GM18517 (cell line): ENCODE data around the gene HINFP.
"Not testable (repeated sequence)": the region's sequence is repeated elsewhere in the genome, so short reads cannot be mapped to it uniquely, and the experiment has no call there.

Experiments used
- ATAC-seq: cut with Tn5 transposase; IDR thresholded peaks from one replicate; pipeline ENCODE4 v1.9.1; 2021; ENCODE audit warnings: mild to moderate bottlenecking, moderate library complexity; ENCODE audit not compliant: unreplicated experiment

Gene HINFP

DNA sequence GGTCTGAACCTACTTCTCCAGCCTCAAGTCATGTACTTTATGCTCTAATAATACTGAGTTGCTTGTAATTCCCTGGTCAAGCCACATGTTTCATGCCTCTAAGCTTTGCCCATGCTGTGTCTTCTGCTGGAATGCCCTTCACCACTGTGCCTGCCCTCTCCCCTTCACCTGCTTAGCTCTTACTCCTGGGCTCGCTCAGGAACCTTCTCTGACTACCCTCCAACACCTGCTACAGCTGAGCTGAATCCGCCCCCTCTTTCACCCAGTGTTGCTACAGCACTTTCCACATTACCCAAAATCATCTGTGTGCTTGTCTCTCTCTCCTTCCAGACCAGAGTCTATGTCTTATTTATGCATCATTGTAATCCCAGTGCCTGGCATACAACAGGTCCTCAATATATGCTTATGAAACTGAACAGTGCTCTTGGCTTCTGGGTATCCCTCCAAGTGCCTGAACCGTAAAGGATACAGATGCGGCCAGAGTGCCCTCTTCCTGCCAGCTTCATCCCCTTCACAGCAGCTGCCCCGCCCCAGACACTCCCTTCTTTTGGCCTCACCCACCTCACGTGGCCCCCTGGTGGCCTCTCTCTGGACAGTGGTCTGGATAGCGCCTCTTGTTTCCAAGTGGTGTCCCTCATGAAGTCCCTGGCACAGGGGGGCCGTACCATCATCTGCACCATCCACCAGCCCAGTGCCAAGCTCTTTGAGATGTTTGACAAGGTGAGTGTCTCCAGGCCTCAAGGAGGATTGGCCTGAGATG, 34.5 kb downstream of the HINFP start:
- ATAC-seq: no peak

- ATAC-seq: no peak
Measured at GRCh38 chr11:119156496-119156895, 35.1 kb downstream of the HINFP start.

DNA sequence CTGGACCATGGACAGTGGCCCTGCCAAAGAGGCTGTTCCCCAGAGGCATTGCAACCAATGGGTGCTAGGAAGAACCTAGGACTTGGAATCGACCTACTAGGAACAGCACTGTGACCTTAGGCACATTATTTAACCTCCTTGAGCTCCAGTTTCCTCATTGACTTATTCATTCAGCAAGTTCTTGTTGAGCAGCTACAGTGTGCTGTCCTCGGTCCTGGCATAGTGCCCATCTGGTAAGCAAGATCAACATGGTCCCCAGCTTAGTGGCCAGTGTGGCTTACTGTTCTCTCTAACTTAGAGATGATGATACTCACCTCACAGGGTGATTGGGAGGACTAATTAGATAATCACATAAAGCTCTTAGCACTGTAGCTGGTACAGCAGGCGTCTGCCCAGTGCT, 35.7 kb downstream of the HINFP start:
- no peak for ATAC-seq

DNA sequence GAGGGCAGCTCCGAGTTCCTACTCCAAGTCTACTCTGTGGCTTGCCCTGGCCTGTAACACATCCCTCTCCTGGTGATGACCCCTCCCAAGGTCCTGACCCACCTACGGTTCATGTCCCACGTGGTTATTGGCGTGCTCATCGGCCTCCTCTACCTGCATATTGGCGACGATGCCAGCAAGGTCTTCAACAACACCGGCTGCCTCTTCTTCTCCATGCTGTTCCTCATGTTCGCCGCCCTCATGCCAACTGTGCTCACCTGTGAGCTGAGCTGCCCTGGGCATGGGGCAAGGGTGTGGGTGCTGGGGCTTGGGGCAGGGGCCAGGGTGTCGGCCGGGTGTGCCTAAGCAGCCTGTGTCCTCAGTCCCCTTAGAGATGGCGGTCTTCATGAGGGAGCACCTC, 37.1 kb downstream of the HINFP start:
- ATAC-seq: no peak

DNA sequence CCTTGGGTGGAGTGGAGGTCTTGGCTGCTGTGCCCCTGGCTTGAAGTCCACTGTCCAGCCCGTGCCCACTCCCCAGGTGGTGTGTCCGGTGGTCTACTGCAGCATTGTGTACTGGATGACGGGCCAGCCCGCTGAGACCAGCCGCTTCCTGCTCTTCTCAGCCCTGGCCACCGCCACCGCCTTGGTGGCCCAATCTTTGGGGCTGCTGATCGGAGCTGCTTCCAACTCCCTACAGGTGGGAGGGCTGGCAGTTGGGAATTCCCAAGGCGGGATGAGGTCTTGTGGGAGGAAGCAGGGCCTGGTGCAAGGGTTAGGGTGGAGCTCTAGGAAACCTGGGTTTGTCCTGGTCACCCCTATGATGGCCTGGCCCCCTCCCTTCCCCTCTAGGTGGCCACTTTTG, 38.8 kb downstream of the HINFP start:
- ATAC-seq: no peak

DNA sequence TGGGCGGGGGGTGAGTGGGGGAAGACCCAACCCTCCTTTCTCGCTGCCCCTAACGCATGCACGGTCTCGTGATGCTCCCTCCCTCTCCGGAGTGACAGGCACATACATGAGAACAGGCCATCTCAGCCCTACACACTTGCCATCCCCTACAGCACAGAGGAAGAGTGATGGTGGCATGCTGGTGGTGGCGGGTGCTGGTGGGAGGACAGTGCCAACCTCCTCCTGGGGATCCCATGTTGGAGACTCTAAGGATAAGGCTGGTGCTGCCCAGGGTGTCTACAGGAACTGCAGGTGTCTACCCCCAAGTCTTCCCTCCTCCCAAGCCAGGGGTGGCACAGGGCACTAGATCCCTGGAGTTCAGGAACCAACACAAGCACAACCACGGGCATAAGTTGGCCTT, 40.5 kb downstream of the HINFP start:
- ATAC-seq: no peak

DNA sequence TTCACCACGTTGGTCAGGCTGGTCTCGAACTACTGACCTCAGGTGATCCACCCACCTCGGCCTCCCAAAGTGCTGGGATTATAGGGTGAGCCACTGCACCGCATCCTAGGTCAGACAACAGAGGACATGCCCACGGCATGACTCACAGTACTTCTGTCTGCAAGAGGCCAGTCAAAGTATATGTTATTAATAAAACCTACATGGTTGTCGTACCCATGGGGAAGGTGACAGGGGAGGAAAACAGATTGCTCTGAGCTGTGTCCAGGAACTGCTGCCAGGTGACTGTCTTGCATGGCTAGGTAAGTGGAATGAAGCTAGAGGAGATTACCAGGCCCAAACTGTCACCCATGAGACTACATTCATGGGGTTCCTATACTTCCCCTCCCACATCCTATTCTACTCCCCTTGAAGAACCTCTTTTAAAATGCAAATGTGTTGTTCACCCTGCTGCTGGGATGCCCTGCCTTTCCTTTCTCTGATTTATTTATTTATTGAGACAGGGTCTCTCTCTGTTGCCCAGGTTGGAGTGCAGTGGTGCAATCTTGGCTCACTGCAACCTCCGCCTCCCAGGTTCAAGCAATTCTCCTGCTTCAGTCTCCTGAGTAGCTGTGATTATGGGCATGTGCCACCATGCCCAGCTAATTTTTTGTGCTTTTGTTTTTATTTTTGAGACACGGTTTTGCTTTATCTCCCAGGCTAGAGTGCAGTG, 45.1 kb downstream of the HINFP start:
- no peak for ATAC-seq

- ATAC-seq: not testable (repeated sequence)
Measured at GRCh38 chr11:119167077-119167458, 45.7 kb downstream of the HINFP start.

DNA sequence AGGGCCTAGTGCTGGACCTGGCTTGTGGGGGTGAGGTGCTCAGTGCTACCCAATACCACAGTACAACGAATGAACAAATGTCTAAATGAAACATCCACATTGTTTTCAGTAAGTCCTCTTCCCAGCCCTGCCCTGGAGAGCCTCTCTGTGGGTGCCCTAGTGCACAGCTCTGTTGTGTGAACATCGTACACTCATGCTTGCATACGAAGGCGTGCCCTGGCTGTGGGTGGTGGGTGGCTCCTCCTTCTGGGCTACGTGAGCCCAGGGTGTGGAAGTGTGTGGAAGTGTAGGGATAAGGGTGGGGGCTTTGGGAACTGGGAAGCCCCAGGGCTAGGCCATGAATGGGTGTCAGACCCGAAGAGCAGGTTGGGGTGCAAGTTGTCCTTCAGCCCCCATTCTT, 46.6 kb downstream of the HINFP start:
- no peak for ATAC-seq

GRCh38 chr11:119168471-119169281, 47.3 kb downstream of the HINFP start, which contains the start of gene NLRX1:
Gene NLRX1, plus strand, starts transcription at chr11:119168725. Its CDS starts 2,679 bp downstream, at chr11:119171404.
- peak; percentile 86 for ATAC-seq

DNA sequence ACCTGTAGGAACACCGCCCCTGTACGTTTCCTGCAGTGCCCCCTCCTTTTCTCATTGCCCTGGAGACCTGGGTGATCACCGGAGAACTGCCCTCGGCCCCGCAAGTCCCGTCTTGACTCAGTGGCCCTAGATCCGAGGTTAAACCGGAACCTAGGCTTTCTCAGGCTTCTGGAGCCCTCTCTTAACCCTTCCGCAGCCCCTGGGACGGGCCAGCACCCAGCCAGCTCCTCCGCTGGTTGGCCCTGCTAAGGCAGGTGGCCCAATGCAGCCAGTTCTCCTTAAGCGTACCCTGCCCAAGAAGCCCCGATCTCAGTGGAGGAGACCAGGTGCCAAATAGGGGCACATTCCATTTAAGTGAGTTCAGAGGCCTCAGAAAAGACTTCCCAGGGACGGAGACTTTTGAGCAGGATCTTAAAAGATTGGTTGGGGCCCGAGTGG, 47.9 kb downstream of the HINFP start:
- ATAC-seq: no peak

- ATAC-seq: no peak
Measured at GRCh38 chr11:119172513-119172912, 51.1 kb downstream of the HINFP start.

GRCh38 chr11:119173453-119173852, 52.1 kb downstream of the HINFP start:
- no peak for ATAC-seq

DNA sequence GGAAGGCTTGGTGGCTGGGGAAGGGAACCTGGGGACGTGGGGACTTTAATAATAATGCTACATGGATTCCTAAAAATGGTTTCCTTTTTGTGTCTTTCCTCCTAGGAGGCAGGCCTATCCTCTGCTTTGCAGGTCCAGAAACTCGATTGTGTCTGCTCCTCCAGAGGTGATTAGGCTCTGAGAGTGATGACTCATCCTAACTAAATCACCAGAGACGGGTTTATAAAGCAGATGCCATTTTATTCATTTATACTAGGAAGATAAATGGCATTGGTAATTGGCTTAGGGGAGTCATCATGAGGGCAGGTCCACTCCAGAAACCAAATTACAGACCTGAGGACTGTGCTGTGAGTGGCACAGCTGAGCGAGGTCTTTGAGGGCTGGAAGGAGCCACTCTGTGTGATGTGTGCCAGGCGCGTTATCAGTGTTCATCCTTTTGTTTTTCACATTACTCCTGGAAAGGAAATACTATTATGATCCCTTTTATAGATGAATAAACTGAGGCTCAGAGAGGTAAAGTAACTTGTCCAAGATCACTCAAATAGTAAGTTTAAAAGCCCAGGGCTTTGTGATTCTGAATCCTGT, 54.2 kb downstream of the HINFP start:
- no peak for ATAC-seq

- ATAC-seq: no peak
Measured at GRCh38 chr11:119178166-119178680, 56.8 kb downstream of the HINFP start.

DNA sequence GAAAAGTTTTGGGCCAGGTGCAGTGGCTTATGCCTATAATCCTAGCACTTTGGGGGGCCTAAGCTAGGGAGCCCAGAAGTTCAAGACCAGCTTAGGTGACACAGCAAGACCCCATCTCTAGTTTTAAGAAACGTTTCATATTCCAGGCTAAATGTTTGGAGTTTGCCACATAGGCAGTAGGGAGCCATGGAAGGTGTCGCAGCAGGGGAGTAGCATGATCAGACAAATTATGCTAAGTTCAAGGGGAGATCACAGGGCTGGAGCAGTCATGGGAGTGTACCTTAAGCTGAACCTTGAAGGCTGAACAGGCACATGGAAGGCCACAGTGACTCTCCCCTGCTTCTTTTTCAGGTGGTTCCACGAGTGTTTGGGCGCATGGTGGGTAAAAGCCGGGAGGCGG, 58.0 kb downstream of the HINFP start:
- no peak for ATAC-seq

- ATAC-seq: no peak
Measured at GRCh38 chr11:119179983-119180382, 58.6 kb downstream of the HINFP start.

DNA sequence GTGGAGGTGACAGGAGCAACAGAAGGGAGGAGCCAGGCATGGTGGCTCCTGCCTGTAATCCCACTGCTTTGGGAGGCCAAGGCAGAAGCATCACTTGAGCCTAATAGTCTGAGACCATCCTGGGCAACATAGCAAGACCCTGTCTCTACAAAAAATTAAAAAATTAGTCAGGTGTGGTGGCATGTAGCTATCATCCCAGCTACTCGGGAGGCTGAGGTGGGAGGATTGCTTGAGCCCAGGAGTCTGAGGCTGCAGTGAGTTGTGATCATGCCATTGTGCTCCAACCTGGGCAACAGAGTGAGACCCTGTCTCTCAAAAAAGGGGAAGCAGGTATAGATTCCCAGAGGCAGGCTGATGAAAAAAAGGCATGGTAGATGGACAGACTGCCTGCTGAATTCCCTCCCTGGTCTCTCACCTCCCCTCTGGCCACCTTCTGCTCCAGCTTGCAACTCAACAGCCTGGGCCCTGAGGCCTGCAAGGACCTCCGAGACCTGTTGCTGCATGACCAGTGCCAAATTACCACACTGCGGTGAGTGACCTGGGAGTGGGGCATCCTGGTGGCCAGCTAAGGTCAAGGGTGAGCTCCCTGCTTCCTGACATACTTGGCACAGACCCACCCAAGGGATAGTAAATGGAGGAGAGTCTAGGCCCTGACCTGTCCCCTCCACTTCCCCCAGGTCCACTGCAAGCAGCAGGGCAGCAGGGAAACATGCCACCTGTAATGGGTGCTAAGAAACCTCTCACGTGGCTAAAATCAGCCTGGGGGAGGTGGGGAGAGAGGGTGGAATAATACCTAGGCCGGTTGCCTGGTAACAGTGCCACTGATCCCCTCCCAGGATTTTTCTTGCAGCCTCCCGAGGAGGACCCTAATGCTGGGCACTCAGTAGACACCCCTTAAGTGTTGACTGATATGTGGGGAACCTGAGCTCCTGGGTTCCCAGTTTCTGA, 59.6 kb downstream of the HINFP start:
- no peak for ATAC-seq

DNA sequence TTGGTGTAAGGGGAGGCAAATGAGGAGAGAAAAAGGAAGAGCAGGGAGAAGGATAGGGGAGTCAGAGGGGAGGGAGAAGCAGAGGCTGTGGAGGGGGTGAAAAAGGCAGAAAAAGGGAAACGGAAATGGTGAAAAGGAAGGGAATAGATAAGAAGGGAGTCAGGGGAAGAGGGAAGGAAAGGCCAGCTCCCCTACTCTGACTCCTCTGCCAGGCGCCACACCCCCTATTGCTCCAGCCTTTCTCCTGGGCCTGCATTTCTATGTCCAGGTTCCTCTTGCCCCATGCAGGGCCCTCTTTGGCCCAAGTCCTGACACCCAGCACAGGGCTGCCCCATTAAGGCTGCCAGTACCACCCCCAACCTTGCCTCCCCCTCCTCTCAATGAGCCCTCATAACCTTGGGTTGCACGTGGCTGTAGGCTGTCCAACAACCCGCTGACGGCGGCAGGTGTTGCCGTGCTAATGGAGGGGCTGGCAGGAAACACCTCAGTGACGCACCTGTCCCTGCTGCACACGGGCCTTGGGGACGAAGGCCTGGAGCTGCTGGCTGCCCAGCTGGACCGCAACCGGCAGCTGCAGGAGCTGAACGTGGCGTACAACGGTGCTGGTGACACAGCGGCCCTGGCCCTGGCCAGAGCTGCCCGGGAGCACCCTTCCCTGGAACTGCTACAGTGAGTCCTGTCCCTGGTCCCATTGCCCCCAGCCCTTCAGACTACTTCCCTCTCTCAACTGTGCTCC, 60.5 kb downstream of the HINFP start:
- ATAC-seq: no peak
